GM12878 (cell line): ENCODE data around the gene KLHL7. TPM values are rescaled to one million over a fixed set of nuclear protein-coding genes. Genes with fewer than 3 reads are reported as not detected.

Source experiments
- ATAC-seq: fragments of 200-7000 bp; cut with Tn5 transposase; 3 replicates; pipeline ENCODE4 v1.9.1; 2020; ENCODE audit warnings: mild to moderate bottlenecking, moderate library complexity
- BruUV-seq: library from RNA; stranded (reverse); fragments of 400-500 nt; replicated peaks from 2 replicates; lab custom pipeline; 2021; lab: Mats Ljungman, UMichigan
- CTCF ChIA-PET: fragments of 300-600 bp; sonication (Branson Sonifier 250); formaldehyde crosslinking; extraction: SDS; loops from one replicate; lab custom pipeline; 2021; ENCODE audit warnings: inconsistent platforms; lab: Yijun Ruan, JAX
- POLR2A ChIA-PET: fragments of 350-600 bp; formaldehyde crosslinking; extraction: SDS; loops from one replicate; lab custom pipeline; 2021; ENCODE audit warnings: inconsistent platforms; lab: Charles Lee
- RAD21 ChIA-PET: fragments of 300-600 bp; sonication (Branson Sonifier 250); formaldehyde crosslinking; loops from one replicate; lab custom pipeline; 2023; ENCODE audit warnings: antibody characterized with exemption; ENCODE audit not compliant: unreplicated experiment; lab: Charles Lee
- SMC1A ChIA-PET: fragments of 300-600 bp; sonication (Branson Sonifier 250); formaldehyde crosslinking; loops from one replicate; lab custom pipeline; 2023; ENCODE audit not compliant: unreplicated experiment, uncharacterized antibody; lab: Charles Lee
- DNase-seq: peaks from one replicate; pipeline ENCODE4 v3.0.0-alpha.2; 2011; ENCODE audit warnings: low read depth, low spot score
- FAIRE-seq: peaks from 3 replicates; lab custom pipeline; 2011; peaks lifted over from hg19 to GRCh38; lab: Jason Lieb, UNC
- H2AFZ ChIP-seq: 2 replicates; pipeline ENCODE4 v1.6.0; 2011; ENCODE audit warnings: low read depth, low read length, control low read depth; ENCODE audit not compliant: control insufficient read depth
- H3K27ac ChIP-seq: 2 replicates; pipeline ENCODE4 v1.5.1; 2011; ENCODE audit warnings: control low read depth; ENCODE audit not compliant: control insufficient read depth, insufficient read depth
- H3K27me3 ChIP-seq, 2 experiments: replicated peaks in 1 of 2; 2 replicates each; pipeline versions ENCODE4 v1.6.0 to v1.6.1; 2011; ENCODE audit warnings: low read length in 1 of 2; ENCODE audit not compliant: control insufficient read depth in 2 of 2, insufficient read depth in 2 of 2
- H3K36me3 ChIP-seq, 2 experiments: 2 replicates each; pipeline ENCODE4 v1.5.1; 2011; ENCODE audit warnings: low read length in 1 of 2; ENCODE audit not compliant: control insufficient read depth in 2 of 2, insufficient read depth in 2 of 2
- H3K4me1 ChIP-seq: 2 replicates; pipeline ENCODE4 v1.6.1; 2011; ENCODE audit warnings: mild to moderate bottlenecking, low read length, moderate library complexity, mixed read lengths; ENCODE audit not compliant: control insufficient read depth, insufficient read depth
- H3K4me2 ChIP-seq: 2 replicates; pipeline ENCODE4 v1.6.0; 2011; ENCODE audit warnings: control low read depth; ENCODE audit not compliant: control insufficient read depth, insufficient read depth
- H3K4me3 ChIP-seq: fragments of 200-600 bp; sonication (generic); 2 replicates; pipeline ENCODE4 v1.5.1; 2016
- H3K79me2 ChIP-seq: 2 replicates; pipeline ENCODE4 v1.6.0; 2011; ENCODE audit warnings: low read length; ENCODE audit not compliant: control insufficient read depth, insufficient read depth
- H3K9ac ChIP-seq: 2 replicates; pipeline ENCODE4 v1.8.0; 2011; ENCODE audit warnings: low read length, control low read depth, mixed read lengths; ENCODE audit not compliant: control insufficient read depth, insufficient read depth
- H3K9me3 ChIP-seq: replicated peaks from 3 replicates; pipeline ENCODE4 v1.5.1; 2011; ENCODE audit warnings: mild to moderate bottlenecking, low read length; ENCODE audit not compliant: control insufficient read depth, insufficient read depth
- H4K20me1 ChIP-seq: 2 replicates; pipeline ENCODE4 v1.6.0; 2011; ENCODE audit not compliant: control insufficient read depth, insufficient read depth
- BCL11A ChIP-seq: IDR thresholded peaks from 2 replicates; pipeline ENCODE4 v1.6.1; 2011; ENCODE audit warnings: low read depth, low read length
- CHD4 ChIP-seq: fragments of 200-600 bp; sonication (generic); IDR thresholded peaks from 2 replicates; pipeline ENCODE4 v1.6.1; 2016; ENCODE audit warnings: mild to moderate bottlenecking
- DPF2 ChIP-seq: fragments of 450-650 bp; IDR thresholded peaks from 2 replicates; pipeline ENCODE4 v1.6.1; 2017; ENCODE audit warnings: mild to moderate bottlenecking
- HDAC2 ChIP-seq: fragments of 200-600 bp; sonication (generic); IDR thresholded peaks from 2 replicates; pipeline ENCODE4 v1.6.1; 2017
- LARP7 ChIP-seq: fragments of 450-650 bp; IDR thresholded peaks from 2 replicates; pipeline ENCODE4 v1.6.1; 2017; ENCODE audit warnings: mild to moderate bottlenecking
- PAX5 ChIP-seq: IDR thresholded peaks from 2 replicates; pipeline ENCODE4 v1.6.1; 2011; ENCODE audit warnings: low read depth, low read length, borderline replicate concordance
- YBX1 ChIP-seq: fragments of 450-650 bp; IDR thresholded peaks from 2 replicates; pipeline ENCODE4 v1.6.1; 2016; ENCODE audit warnings: antibody characterized with exemption
- YY1 ChIP-seq: IDR thresholded peaks from 2 replicates; pipeline ENCODE4 v1.6.1; 2011; ENCODE audit warnings: low read depth, mild to moderate bottlenecking, low read length
- WGBS: methylation state at CpG from one replicate; pipeline ENCODE4 v1.1.6; 2016; ENCODE audit warnings: low lambda C conversion rate; ENCODE audit not compliant: insufficient replicate concordance, insufficient coverage; ENCODE audit errors: missing lambda C conversion rate; 5-methylcytosine and 5-hydroxymethylcytosine counted together
- in situ Hi-C: fragments of 300-500 bp; cut with MboI; formaldehyde crosslinking; loops from 9 replicates; pipeline ENCODE4 v1.14.3; 2018; ENCODE audit warnings: mixed read lengths
- intact Hi-C: fragments of 100-400 bp; cut with micrococcal nuclease; formaldehyde crosslinking; loops from one replicate; pipeline ENCODE4 v1.14.2; 2022; ENCODE audit not compliant: unreplicated experiment
- polyA plus RNA-seq, 11 experiments: library from polyadenylated mRNA; depleted of rRNA in 4 of 11; unstranded in 6 of 11; stranded (reverse) in 5 of 11; fragments of >200 nt; fragmentation: Nextera tagmentation in 4 of 11; fragmentation: Illumina TruSeq in 1 of 11; extraction: Ambion mirVana in 4 of 11; extraction: Trizol in 1 of 11; gene quantifications; 1 replicate in 1 of 11; 2 replicates in 10 of 11; pipeline versions ENCODE4 v1.2.1 to v1.2.3, GENCODE V29; 2011 to 2016; ENCODE audit warnings: inconsistent platforms in 2 of 11, missing spikeins in 2 of 11, low read depth in 1 of 11
- total RNA-seq, 4 experiments: library from RNA; depleted of rRNA in 3 of 4; stranded (reverse); fragments of >200 nt in 3 of 4; fragmentation: Illumina TruSeq in 1 of 4; extraction: Trizol in 1 of 4; gene quantifications; 2 replicates each; pipeline versions ENCODE4 v1.2.1 to v1.2.3, GENCODE V29; 2013 to 2021
- TF ChIP-seq, protein P1 (sequence below): fragments of 450-650 bp; formaldehyde crosslinking; IDR thresholded peaks from 2 replicates; pipeline ENCODE4 v1.4.0; 2022; ENCODE audit warnings: mild to moderate bottlenecking, moderate library complexity
- TF ChIP-seq, protein P2 (sequence below): fragments of 450-650 bp; formaldehyde crosslinking; IDR thresholded peaks from 2 replicates; pipeline ENCODE4 v1.5.0; 2022; ENCODE audit warnings: mild to moderate bottlenecking, missing genetic modification characterization
- TF ChIP-seq, protein P3 (sequence below): IDR thresholded peaks from 2 replicates; pipeline ENCODE4 v1.6.1; 2012; ENCODE audit warnings: low read depth, low read length, improper control_type of control experiment
- TF ChIP-seq, protein P4 (sequence below): fragments of 450-650 bp; conservative IDR thresholded peaks from 2 replicates; pipeline ENCODE4 v1.6.1; 2017; ENCODE audit warnings: mild to moderate bottlenecking, moderate library complexity

KLHL7 gene
- total and polyA plus RNA-seq, 10 of the 15 experiments (the other 5 are each of a cell fraction or from before 2014, with no cell fraction given), result 6.4 to 38.7 (median 20.9) TPM

DNA sequence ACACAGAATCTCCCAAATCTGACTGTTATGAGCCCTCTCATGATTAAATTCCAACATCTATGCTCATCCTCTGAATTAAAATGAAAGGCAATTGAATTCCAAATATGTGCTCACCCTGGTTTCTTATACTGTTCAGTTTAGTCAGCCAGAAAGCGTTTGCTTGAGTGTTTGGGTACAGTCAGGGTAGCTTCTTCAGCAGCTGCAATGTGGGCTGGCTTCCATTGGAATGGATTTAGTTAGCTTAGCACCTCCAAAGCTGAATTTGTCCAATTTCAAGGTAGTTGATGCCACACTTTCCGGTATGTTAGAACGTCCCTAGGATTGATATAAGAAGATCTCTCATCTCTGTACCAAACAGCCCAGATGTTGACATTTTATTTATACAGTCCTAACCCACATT, 9.3 kb downstream of the KLHL7 start (continued):
- TF ChIP-seq, protein P1, sequence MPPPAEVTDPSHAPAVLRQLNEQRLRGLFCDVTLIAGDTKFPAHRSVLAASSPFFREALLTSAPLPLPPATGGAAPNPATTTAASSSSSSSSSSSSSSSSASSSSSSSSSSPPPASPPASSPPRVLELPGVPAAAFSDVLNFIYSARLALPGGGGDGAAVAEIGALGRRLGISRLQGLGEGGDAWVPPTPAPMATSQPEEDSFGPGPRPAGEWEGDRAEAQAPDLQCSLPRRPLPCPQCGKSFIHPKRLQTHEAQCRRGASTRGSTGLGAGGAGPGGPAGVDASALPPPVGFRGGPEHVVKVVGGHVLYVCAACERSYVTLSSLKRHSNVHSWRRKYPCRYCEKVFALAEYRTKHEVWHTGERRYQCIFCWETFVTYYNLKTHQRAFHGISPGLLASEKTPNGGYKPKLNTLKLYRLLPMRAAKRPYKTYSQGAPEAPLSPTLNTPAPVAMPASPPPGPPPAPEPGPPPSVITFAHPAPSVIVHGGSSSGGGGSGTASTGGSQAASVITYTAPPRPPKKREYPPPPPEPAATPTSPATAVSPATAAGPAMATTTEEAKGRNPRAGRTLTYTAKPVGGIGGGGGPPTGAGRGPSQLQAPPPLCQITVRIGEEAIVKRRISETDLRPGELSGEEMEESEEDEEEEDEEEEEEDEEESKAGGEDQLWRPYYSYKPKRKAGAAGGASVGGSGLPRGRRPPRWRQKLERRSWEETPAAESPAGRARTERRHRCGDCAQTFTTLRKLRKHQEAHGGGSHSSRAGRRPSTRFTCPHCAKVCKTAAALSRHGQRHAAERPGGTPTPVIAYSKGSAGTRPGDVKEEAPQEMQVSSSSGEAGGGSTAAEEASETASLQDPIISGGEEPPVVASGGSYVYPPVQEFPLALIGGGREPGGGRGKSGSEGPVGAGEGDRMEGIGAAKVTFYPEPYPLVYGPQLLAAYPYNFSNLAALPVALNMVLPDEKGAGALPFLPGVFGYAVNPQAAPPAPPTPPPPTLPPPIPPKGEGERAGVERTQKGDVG (CRISPR knock-in tag), result no peak
- TF ChIP-seq BCL11A, result no peak

DNA sequence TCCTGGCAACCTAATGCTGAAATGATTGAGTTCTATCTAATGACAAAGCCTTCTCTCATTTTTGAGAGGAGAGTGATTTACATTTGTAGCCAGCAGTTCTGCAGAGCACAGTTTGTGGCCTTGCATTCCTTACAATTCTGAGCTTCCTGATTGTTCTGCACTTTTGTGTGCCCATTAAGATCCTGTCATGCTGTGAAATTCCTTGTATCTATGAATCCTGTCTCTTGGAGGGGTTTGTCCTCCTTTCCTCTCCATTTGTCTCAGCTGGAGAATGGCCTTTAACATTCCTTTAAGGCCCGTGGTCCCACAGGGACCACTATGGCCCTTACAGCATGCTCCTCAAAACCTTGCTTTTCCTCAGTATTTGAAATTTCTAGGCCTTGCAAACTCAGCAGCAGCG, 10.4 kb downstream of the KLHL7 start:
- Histone ChIP-seq H3K9me3 (no peaks in the 10 kb centered on the region), H3K4me3 (no peak overlapping the region), H3K27me3 (no peaks in the 10 kb centered on the region), H3K4me2 (no peak overlapping the region), H2AFZ (no peak overlapping the region), H3K27ac (no peak overlapping the region), H3K36me3 (no peaks in the 10 kb centered on the region), H4K20me1 (no peaks in the 10 kb centered on the region), H3K79me2 (no peaks in the 10 kb centered on the region), H3K9ac (no peak overlapping the region), H3K4me1 (no peaks in the 10 kb centered on the region; the same call in 1 of the 2 replicates)
- ATAC-seq (no peak), DNase-seq (no peak), FAIRE-seq (no peak)
- 97% methylated on average over 2 of the region's 2 CpGs for WGBS
- RAD21 ChIA-PET, result no interaction called here
- in situ Hi-C loops (no loop called here), intact Hi-C loops (no loop called here)
- CTCF ChIA-PET, result interaction anchor here (0.6 to 2.4 kb wide), 4 partner anchors 10 to 563 kb away, joined by 3 to 6 read pairs (median 3); no protein-coding TSS in a partner anchor
- SMC1A ChIA-PET, result interaction anchor here (1.3 to 1.6 kb wide), 3 partner anchors 9 to 61 kb away, joined by 3 to 7 read pairs (median 4); no protein-coding TSS in a partner anchor
- BruUV-seq, result no TSS peak
- POLR2A ChIA-PET, result interaction anchor here (1.6 kb wide), 1 partner anchor 10 kb away, joined by 5 read pairs; no protein-coding TSS in a partner anchor
- TF ChIP-seq PAX5 (no peak), HDAC2 (no peak), DPF2 (no peak), YY1 (no peak), YBX1 (no peak), CHD4 (no peak), LARP7 (no peak)
- TF ChIP-seq, protein P2, sequence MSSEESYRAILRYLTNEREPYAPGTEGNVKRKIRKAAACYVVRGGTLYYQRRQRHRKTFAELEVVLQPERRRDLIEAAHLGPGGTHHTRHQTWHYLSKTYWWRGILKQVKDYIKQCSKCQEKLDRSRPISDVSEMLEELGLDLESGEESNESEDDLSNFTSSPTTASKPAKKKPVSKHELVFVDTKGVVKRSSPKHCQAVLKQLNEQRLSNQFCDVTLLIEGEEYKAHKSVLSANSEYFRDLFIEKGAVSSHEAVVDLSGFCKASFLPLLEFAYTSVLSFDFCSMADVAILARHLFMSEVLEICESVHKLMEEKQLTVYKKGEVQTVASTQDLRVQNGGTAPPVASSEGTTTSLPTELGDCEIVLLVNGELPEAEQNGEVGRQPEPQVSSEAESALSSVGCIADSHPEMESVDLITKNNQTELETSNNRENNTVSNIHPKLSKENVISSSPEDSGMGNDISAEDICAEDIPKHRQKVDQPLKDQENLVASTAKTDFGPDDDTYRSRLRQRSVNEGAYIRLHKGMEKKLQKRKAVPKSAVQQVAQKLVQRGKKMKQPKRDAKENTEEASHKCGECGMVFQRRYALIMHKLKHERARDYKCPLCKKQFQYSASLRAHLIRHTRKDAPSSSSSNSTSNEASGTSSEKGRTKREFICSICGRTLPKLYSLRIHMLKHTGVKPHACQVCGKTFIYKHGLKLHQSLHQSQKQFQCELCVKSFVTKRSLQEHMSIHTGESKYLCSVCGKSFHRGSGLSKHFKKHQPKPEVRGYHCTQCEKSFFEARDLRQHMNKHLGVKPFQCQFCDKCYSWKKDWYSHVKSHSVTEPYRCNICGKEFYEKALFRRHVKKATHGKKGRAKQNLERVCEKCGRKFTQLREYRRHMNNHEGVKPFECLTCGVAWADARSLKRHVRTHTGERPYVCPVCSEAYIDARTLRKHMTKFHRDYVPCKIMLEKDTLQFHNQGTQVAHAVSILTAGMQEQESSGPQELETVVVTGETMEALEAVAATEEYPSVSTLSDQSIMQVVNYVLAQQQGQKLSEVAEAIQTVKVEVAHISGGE, result no peak
- TF ChIP-seq, protein P3, sequence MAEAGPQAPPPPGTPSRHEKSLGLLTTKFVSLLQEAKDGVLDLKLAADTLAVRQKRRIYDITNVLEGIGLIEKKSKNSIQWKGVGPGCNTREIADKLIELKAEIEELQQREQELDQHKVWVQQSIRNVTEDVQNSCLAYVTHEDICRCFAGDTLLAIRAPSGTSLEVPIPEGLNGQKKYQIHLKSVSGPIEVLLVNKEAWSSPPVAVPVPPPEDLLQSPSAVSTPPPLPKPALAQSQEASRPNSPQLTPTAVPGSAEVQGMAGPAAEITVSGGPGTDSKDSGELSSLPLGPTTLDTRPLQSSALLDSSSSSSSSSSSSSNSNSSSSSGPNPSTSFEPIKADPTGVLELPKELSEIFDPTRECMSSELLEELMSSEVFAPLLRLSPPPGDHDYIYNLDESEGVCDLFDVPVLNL, result no peak
- TF ChIP-seq, protein P4, sequence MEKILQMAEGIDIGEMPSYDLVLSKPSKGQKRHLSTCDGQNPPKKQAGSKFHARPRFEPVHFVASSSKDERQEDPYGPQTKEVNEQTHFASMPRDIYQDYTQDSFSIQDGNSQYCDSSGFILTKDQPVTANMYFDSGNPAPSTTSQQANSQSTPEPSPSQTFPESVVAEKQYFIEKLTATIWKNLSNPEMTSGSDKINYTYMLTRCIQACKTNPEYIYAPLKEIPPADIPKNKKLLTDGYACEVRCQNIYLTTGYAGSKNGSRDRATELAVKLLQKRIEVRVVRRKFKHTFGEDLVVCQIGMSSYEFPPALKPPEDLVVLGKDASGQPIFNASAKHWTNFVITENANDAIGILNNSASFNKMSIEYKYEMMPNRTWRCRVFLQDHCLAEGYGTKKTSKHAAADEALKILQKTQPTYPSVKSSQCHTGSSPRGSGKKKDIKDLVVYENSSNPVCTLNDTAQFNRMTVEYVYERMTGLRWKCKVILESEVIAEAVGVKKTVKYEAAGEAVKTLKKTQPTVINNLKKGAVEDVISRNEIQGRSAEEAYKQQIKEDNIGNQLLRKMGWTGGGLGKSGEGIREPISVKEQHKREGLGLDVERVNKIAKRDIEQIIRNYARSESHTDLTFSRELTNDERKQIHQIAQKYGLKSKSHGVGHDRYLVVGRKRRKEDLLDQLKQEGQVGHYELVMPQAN, result no peak
